Astrocyte (in vitro differentiated cells and primary cell): Measurements from ENCODE around the gene CSNK1D. TPM values are rescaled to one million over a fixed set of nuclear protein-coding genes. Genes with fewer than 3 reads are reported as not detected.

Experiments used
- DNase-seq: peaks from one replicate; pipeline ENCODE4 v3.0.0-alpha.2; 2010; ENCODE audit warnings: low read depth
- FAIRE-seq: peaks from 2 replicates; lab custom pipeline; 2011; peaks lifted over from hg19 to GRCh38; lab: Jason Lieb, UNC
- H2AFZ ChIP-seq: 2 replicates; pipeline ENCODE4 v1.6.0; 2012; ENCODE audit warnings: low read depth, low read length, inconsistent platforms
- H3K27ac ChIP-seq: 2 replicates; pipeline ENCODE4 v1.5.1; 2011; ENCODE audit warnings: low read depth, low read length, inconsistent platforms
- H3K27me3 ChIP-seq: 2 replicates; pipeline ENCODE4 v1.6.0; 2011; ENCODE audit warnings: low read length, inconsistent platforms; ENCODE audit not compliant: insufficient read depth
- H3K36me3 ChIP-seq: 2 replicates; pipeline ENCODE4 v1.5.1; 2011; ENCODE audit warnings: low read length, inconsistent platforms; ENCODE audit not compliant: insufficient read depth
- H3K4me1 ChIP-seq: 2 replicates; pipeline ENCODE4 v1.5.1; 2011; ENCODE audit warnings: low read length, inconsistent platforms; ENCODE audit not compliant: insufficient read depth
- H3K4me2 ChIP-seq: 2 replicates; pipeline ENCODE4 v1.6.0; 2012; ENCODE audit warnings: low read length, inconsistent platforms
- H3K4me3 ChIP-seq: 2 replicates; pipeline ENCODE4 v1.5.1; 2011; ENCODE audit warnings: low read depth, mild to moderate bottlenecking, low read length, inconsistent platforms; ENCODE audit not compliant: insufficient read depth
- H3K79me2 ChIP-seq: 2 replicates; pipeline ENCODE4 v1.6.0; 2012; ENCODE audit warnings: mild to moderate bottlenecking, low read length, inconsistent platforms; ENCODE audit not compliant: insufficient read depth
- H3K9ac ChIP-seq: 2 replicates; pipeline ENCODE4 v1.6.0; 2012; ENCODE audit warnings: mild to moderate bottlenecking, low read length, inconsistent platforms
- H3K9me3 ChIP-seq: 2 replicates; pipeline ENCODE4 v1.5.1; 2012; ENCODE audit warnings: low read depth, mild to moderate bottlenecking, low read length, inconsistent platforms; ENCODE audit not compliant: insufficient read depth
- H4K20me1 ChIP-seq: 2 replicates; pipeline ENCODE4 v1.6.0; 2012; ENCODE audit warnings: low read length, inconsistent platforms; ENCODE audit not compliant: insufficient read depth
- H3K27ac Mint-ChIP-seq: one replicate; pipeline ENCODE4 v1.8.0; 2021; ENCODE audit warnings: mild to moderate bottlenecking, mixed read lengths; ENCODE audit not compliant: unreplicated experiment
- H3K27me3 Mint-ChIP-seq: one replicate; pipeline ENCODE4 v1.8.0; 2021; ENCODE audit warnings: low read depth, mixed read lengths; ENCODE audit not compliant: unreplicated experiment
- H3K36me3 Mint-ChIP-seq: one replicate; pipeline ENCODE4 v1.8.0; 2021; ENCODE audit warnings: low read depth, mixed read lengths; ENCODE audit not compliant: unreplicated experiment
- H3K4me1 Mint-ChIP-seq: one replicate; pipeline ENCODE4 v1.8.0; 2021; ENCODE audit warnings: low read depth, mixed read lengths; ENCODE audit not compliant: unreplicated experiment
- H3K4me3 Mint-ChIP-seq: one replicate; pipeline ENCODE4 v1.8.0; 2021; ENCODE audit warnings: mild to moderate bottlenecking, moderate library complexity, mixed read lengths; ENCODE audit not compliant: unreplicated experiment
- H3K9me3 Mint-ChIP-seq: one replicate; pipeline ENCODE4 v1.8.0; 2021; ENCODE audit warnings: mild to moderate bottlenecking, mixed read lengths; ENCODE audit not compliant: unreplicated experiment
- EZH2 ChIP-seq: IDR thresholded peaks from 2 replicates; pipeline ENCODE4 v1.6.1; 2012; ENCODE audit warnings: mild to moderate bottlenecking, low read length, inconsistent platforms; ENCODE audit not compliant: insufficient read depth
- total RNA-seq: library from RNA; stranded (reverse); gene quantifications from 2 replicates; pipeline ENCODE4 v1.2.1, GENCODE V29; 2021
- TF ChIP-seq, protein P1 (sequence below): IDR thresholded peaks from 2 replicates; pipeline ENCODE4 v1.5.1; 2011; ENCODE audit warnings: low read depth, mild to moderate bottlenecking, inconsistent platforms, low read length, moderate library complexity; ENCODE audit not compliant: insufficient read depth

Gene CSNK1D
- total RNA-seq, 1 donor from 2014 or later = 153 TPM

DNA sequence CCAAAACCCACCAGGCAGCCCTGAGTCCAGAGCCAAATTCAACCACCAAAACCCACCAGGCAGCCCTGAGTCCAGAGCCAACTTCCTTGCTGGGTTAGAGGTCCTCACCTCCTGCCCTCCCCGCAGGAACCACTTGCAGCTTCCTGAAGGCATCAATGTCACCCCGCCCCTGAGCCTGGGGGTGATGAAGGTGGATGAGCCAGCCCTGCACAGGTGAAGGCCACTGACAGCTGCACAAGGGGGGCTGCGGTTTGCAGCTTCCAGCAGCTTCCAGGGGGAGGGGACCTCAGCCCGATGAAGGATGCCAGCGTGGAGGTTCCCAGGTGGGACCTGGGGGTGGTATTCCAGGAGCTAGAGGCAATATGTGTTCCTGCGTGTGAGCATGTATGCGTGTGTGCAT is 7.6 kb upstream of the CSNK1D start:
- Mint-ChIP-seq H3K4me1 (peaks cover 3% of the 10 kb centered on the region), H3K27ac (no peak overlapping the region), H3K4me3 (no peak overlapping the region), H3K9me3 (no peaks in the 10 kb centered on the region), H3K27me3 (no peaks in the 10 kb centered on the region), H3K36me3 (peaks cover 6% of the 10 kb centered on the region)
- Histone ChIP-seq H3K4me2 (no peak overlapping the region), H3K36me3 (no peaks in the 10 kb centered on the region), H3K27ac (no peak overlapping the region), H3K27me3 (no peaks in the 10 kb centered on the region), H3K4me1 (peaks cover 25% of the 10 kb centered on the region), H3K9ac (no peak overlapping the region), H3K9me3 (no peaks in the 10 kb centered on the region), H2AFZ (no peak overlapping the region), H4K20me1 (peaks cover 8% of the 10 kb centered on the region), H3K79me2 (no peaks in the 10 kb centered on the region), H3K4me3 (no peak overlapping the region)
- FAIRE-seq (no peak), DNase-seq (no peak)
- no peak for TF ChIP-seq EZH2
- TF ChIP-seq, protein P1, sequence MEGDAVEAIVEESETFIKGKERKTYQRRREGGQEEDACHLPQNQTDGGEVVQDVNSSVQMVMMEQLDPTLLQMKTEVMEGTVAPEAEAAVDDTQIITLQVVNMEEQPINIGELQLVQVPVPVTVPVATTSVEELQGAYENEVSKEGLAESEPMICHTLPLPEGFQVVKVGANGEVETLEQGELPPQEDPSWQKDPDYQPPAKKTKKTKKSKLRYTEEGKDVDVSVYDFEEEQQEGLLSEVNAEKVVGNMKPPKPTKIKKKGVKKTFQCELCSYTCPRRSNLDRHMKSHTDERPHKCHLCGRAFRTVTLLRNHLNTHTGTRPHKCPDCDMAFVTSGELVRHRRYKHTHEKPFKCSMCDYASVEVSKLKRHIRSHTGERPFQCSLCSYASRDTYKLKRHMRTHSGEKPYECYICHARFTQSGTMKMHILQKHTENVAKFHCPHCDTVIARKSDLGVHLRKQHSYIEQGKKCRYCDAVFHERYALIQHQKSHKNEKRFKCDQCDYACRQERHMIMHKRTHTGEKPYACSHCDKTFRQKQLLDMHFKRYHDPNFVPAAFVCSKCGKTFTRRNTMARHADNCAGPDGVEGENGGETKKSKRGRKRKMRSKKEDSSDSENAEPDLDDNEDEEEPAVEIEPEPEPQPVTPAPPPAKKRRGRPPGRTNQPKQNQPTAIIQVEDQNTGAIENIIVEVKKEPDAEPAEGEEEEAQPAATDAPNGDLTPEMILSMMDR = no peak

DNA sequence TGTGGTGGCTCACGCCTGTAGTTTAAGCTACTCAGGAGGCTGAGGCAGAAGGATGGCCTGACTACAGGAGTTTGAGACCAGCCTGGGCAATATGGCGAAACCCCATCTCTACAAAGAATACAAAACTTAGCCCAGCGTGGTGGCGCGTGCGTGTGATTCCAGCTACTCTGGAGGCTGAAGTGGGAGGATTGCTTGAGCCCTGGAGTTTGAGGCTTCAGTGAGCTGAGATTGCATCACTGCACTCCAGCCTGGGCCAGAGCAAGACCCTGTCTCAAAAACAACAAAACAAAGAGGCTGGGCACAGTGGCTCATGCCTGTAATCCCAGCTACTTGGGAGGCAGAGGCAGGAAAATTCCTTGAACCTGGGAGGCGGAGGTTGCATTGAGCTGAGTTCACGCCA is 7.0 kb upstream of the CSNK1D start:
- no peak overlapping the region for H3K4me3 ChIP-seq
- no peak overlapping the region for H3K4me2 ChIP-seq
- Mint-ChIP-seq H3K4me3 (no peak overlapping the region), H3K9me3 (no peaks in the 10 kb centered on the region), H3K27ac (no peak overlapping the region), H3K4me1 (peaks cover 3% of the 10 kb centered on the region), H3K36me3 (peaks cover 6% of the 10 kb centered on the region), H3K27me3 (no peaks in the 10 kb centered on the region)
- DNase-seq (no peak), FAIRE-seq (no peak)
- H4K20me1 ChIP-seq = peaks cover 8% of the 10 kb centered on the region
- no peaks in the 10 kb centered on the region for H3K79me2 ChIP-seq
- H3K4me1 ChIP-seq = peaks cover 25% of the 10 kb centered on the region
- H3K27ac ChIP-seq = no peak overlapping the region
- H3K9ac ChIP-seq = no peak overlapping the region
- no peaks in the 10 kb centered on the region for H3K36me3 ChIP-seq
- H3K27me3 ChIP-seq = no peaks in the 10 kb centered on the region
- no peak for TF ChIP-seq EZH2
- TF ChIP-seq, protein P1 = no peak
- H2AFZ ChIP-seq = no peak overlapping the region
- H3K9me3 ChIP-seq = no peaks in the 10 kb centered on the region

DNA sequence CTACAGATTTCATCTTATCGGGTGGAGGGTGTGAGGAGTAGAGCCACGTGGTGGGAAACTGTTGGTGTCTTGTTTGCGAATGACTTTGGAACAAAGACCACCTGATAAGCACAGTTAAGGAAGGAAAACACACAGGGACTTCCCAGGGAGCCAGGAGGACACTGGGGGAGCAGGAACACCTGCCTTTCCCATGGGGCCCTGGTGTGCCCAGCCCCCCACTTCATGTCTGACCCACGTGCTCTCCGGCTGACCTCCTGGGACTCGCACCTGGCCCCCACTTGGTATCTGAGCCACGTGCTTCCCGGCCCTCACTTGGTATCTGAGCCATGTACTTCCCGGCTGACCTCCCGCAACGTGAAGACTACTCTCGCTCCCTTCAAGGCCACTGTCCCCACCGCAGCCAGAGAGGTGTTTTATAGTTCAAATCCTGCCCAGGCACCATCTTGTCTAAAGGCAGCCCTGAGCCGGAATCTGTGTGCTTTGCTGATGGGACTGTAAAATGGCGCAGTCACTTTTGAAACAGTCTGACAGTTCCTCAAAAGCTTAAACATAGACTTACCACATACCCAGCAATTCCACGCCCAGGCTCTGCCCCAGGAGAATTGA is 5.4 kb upstream of the CSNK1D start:
- H3K4me3 Mint-ChIP-seq = no peak overlapping the region
- H3K27ac Mint-ChIP-seq = no peak overlapping the region
- H3K27me3 Mint-ChIP-seq = no peaks in the 10 kb centered on the region

More for the DNA sequence above, 5.4 kb upstream of the CSNK1D start:
- Histone ChIP-seq H3K9me3 (no peaks in the 10 kb centered on the region), H3K36me3 (no peaks in the 10 kb centered on the region), H3K4me1 (peaks cover 27% of the 10 kb centered on the region), H3K9ac (no peak overlapping the region), H3K27me3 (no peaks in the 10 kb centered on the region), H3K4me2 (no peak overlapping the region), H3K79me2 (no peaks in the 10 kb centered on the region), H3K27ac (no peak overlapping the region), H2AFZ (no peak overlapping the region), H4K20me1 (peaks cover 8% of the 10 kb centered on the region), H3K4me3 (no peak overlapping the region)
- no peak for TF ChIP-seq EZH2
- TF ChIP-seq, protein P1 = no peak
- FAIRE-seq (no peak), DNase-seq (no peak)
- peaks cover 6% of the 10 kb centered on the region for H3K36me3 Mint-ChIP-seq
- H3K4me1 Mint-ChIP-seq = peaks cover 3% of the 10 kb centered on the region
- no peaks in the 10 kb centered on the region for H3K9me3 Mint-ChIP-seq
